B cell (primary cell): Measurements from ENCODE around the gene AARS2. TPM values are rescaled to one million over a fixed set of nuclear protein-coding genes. Genes with fewer than 3 reads are reported as not detected.

Source experiments
- ATAC-seq: fragments of 200-7000 bp; cut with Tn5 transposase; one replicate; pipeline ENCODE4 v1.10.0; 2021; ENCODE audit warnings: low read depth, mild to moderate bottlenecking, moderate number of reproducible peaks, moderate library complexity
- CTCF ChIA-PET: fragments of 350-600 bp; sonication (Branson Sonifier 250); formaldehyde crosslinking; loops from one replicate; lab custom pipeline; 2021; ENCODE audit warnings: antibody characterized with exemption, inconsistent platforms; lab: Charles Lee
- POLR2A ChIA-PET: fragments of 350-600 bp; sonication (Branson Sonifier 250); formaldehyde crosslinking; loops from one replicate; lab custom pipeline; 2021; ENCODE audit warnings: antibody characterized with exemption; lab: Charles Lee
- DNase-seq: peaks from one replicate; pipeline ENCODE4 v3.0.0; 2013
- H2AFZ ChIP-seq: 2 replicates; pipeline ENCODE4 v1.6.1; 2012; ENCODE audit warnings: mild to moderate bottlenecking, low read depth, low read length; ENCODE audit not compliant: insufficient read depth, poor library complexity, severe bottlenecking
- H3K27ac ChIP-seq, 2 donors: 1 replicate in 1 of 2; 2 replicates in 1 of 2; pipeline ENCODE4 v1.5.1; 2012 to 2013; ENCODE audit warnings: low read length in 2 of 2, mild to moderate bottlenecking in 2 of 2, moderate library complexity in 1 of 2
- H3K27me3 ChIP-seq, 4 experiments: fragments of 200-600 bp in 1 of 4; sonication (generic) in 1 of 4; replicated peaks in 1 of 4; 1 replicate in 2 of 4; 2 replicates in 2 of 4; pipeline versions ENCODE4 v1.6.1 to v1.7.0; 2013 to 2016; ENCODE audit warnings: low read length in 3 of 4, mild to moderate bottlenecking in 2 of 4, mixed read lengths in 1 of 4, moderate library complexity in 1 of 4; ENCODE audit not compliant: insufficient read depth in 4 of 4, control insufficient read depth in 3 of 4; ENCODE audit errors: control extremely low read depth in 1 of 4
- H3K36me3 ChIP-seq, 2 experiments: replicated peaks in 1 of 2; 1 replicate in 1 of 2; 2 replicates in 1 of 2; pipeline versions ENCODE4 v1.6.1 to v1.7.1; 2013; ENCODE audit warnings: low read length in 1 of 2; ENCODE audit not compliant: insufficient read depth in 2 of 2, control insufficient read depth in 1 of 2; ENCODE audit errors: control extremely low read depth in 1 of 2, extremely low read depth in 1 of 2
- H3K4me1 ChIP-seq, 2 donors: fragments of 200-600 bp in 1 of 2; sonication (generic) in 1 of 2; 1 replicate in 1 of 2; 2 replicates in 1 of 2; pipeline versions ENCODE4 v1.5.1 to v1.6.1; 2013 to 2017; ENCODE audit warnings: low read length in 2 of 2; ENCODE audit not compliant: control insufficient read depth in 2 of 2, insufficient read depth in 2 of 2
- H3K4me2 ChIP-seq: replicated peaks from 2 replicates; pipeline ENCODE3; 2012; ENCODE audit warnings: mild to moderate bottlenecking, low read depth, low read length; ENCODE audit not compliant: poor library complexity, severe bottlenecking
- H3K4me3 ChIP-seq, 5 experiments: fragments of 200-600 bp in 1 of 5; sonication (generic) in 1 of 5; 1 replicate in 3 of 5; 2 replicates in 2 of 5; pipeline versions ENCODE4 v1.5.1 to v1.7.0; 2011 to 2016; ENCODE audit warnings: low read length in 4 of 5, mild to moderate bottlenecking in 4 of 5, low read depth in 2 of 5, control low read depth in 1 of 5, moderate library complexity in 1 of 5; ENCODE audit not compliant: insufficient read depth in 1 of 5; ENCODE audit errors: control extremely low read depth in 1 of 5, extremely low read depth in 1 of 5
- H3K79me2 ChIP-seq: fragments of 200-600 bp; sonication (generic); one replicate; pipeline ENCODE4 v1.6.0; 2016; ENCODE audit warnings: low read length; ENCODE audit not compliant: control insufficient read depth, insufficient read depth
- H3K9ac ChIP-seq: fragments of 200-600 bp; sonication (generic); 2 replicates; pipeline ENCODE4 v1.6.1; 2017; ENCODE audit warnings: mild to moderate bottlenecking, low read length, moderate library complexity
- H3K9me3 ChIP-seq, 3 donors: one replicate each; pipeline versions ENCODE4 v1.6.1 to v1.7.1; 2013; ENCODE audit warnings: low read length in 2 of 3; ENCODE audit not compliant: control insufficient read depth in 2 of 3, insufficient read depth in 1 of 3; ENCODE audit errors: control extremely low read depth in 1 of 3
- H4K20me1 ChIP-seq: 2 replicates; pipeline ENCODE4 v1.6.0; 2012; ENCODE audit warnings: mild to moderate bottlenecking, low read length; ENCODE audit not compliant: insufficient read depth, control insufficient read depth, poor library complexity, severe bottlenecking
- H3K27ac Mint-ChIP-seq: one replicate; pipeline ENCODE4 v1.8.0; 2021; ENCODE audit warnings: mixed read lengths
- H3K27me3 Mint-ChIP-seq: one replicate; pipeline ENCODE4 v1.8.0; 2021; ENCODE audit warnings: mixed read lengths
- H3K4me1 Mint-ChIP-seq: one replicate; pipeline ENCODE4 v1.8.0; 2021; ENCODE audit warnings: mixed read lengths
- H3K4me3 Mint-ChIP-seq: one replicate; pipeline ENCODE4 v1.8.0; 2021; ENCODE audit warnings: mixed read lengths
- H3K9me3 Mint-ChIP-seq: one replicate; pipeline ENCODE4 v1.8.0; 2022; ENCODE audit warnings: mixed read lengths; ENCODE audit not compliant: insufficient read depth
- CTCF ChIP-seq: fragments of 200-600 bp; IDR thresholded peaks from one replicate; pipeline ENCODE4 v1.8.0; 2022; ENCODE audit warnings: antibody characterized with exemption, mild to moderate bottlenecking
- EZH2 ChIP-seq: IDR thresholded peaks from 2 replicates; pipeline ENCODE4 v1.6.1; 2012; ENCODE audit warnings: borderline replicate concordance, low read depth, mild to moderate bottlenecking, moderate library complexity, low read length; ENCODE audit not compliant: insufficient read depth, poor library complexity, severe bottlenecking
- WGBS: methylation state at CpG from one replicate; pipeline ENCODE4 v1.1.5; 2013; ENCODE audit warnings: missing lambda C conversion rate; ENCODE audit not compliant: insufficient coverage; 5-methylcytosine and 5-hydroxymethylcytosine counted together
- intact Hi-C: fragments of 100-400 bp; cut with micrococcal nuclease; formaldehyde crosslinking; loops from one replicate; pipeline ENCODE4 v1.10.0; 2022
- polyA plus RNA-seq: library from polyadenylated mRNA; depleted of rRNA; stranded (reverse); fragments of >200 nt; gene quantifications from 2 replicates; pipeline ENCODE4 v1.2.3, GENCODE V29; 2012
- total RNA-seq, 2 donors: library from RNA; stranded (reverse); fragments of 120-200 nt in 1 of 2; gene quantifications; 1 replicate in 1 of 2; 2 replicates in 1 of 2; pipeline versions ENCODE4 v1.2.3 to v1.2.4, GENCODE V29; 2013 to 2022

The AARS2 gene
- total and polyA plus RNA-seq, 2 donors (not counting 1 experiment from before 2014, with no cell fraction given): 11.3 to 21.3 TPM

- 83% methylated on average over 7 of the region's 7 CpGs for WGBS
- CTCF ChIA-PET: interaction anchor here (9.6 kb wide), 1 partner anchor 32 kb away, joined by 107 read pairs; the partner anchor contains the start of gene TMEM151B
- no peak overlapping the region for H2AFZ ChIP-seq
- ATAC-seq (no peak), DNase-seq (no peak)
- peaks cover 0 to 7% (median 0%) of the 10 kb centered on the region in 3 donors for H3K9me3 ChIP-seq
- peaks cover 0 to 46% of the 10 kb centered on the region in 2 experiments for H3K36me3 ChIP-seq
- peaks cover 0 to 27% (median 16%) of the 10 kb centered on the region in 4 experiments for H3K27me3 ChIP-seq
- intact Hi-C loops: no loop called here
- no peak overlapping the region for H3K27ac ChIP-seq
- no peak overlapping the region for H3K4me3 ChIP-seq
- H3K79me2 ChIP-seq: no peaks in the 10 kb centered on the region
- Mint-ChIP-seq H3K9me3 (no peaks in the 10 kb centered on the region), H3K4me3 (no peak overlapping the region), H3K27me3 (peaks cover 16% of the 10 kb centered on the region), H3K27ac (no peak overlapping the region), H3K4me1 (peaks cover 3% of the 10 kb centered on the region)
- H4K20me1 ChIP-seq: peaks cover 7% of the 10 kb centered on the region
- H3K9ac ChIP-seq: no peak overlapping the region
- H3K4me2 ChIP-seq: no peak overlapping the region
- TF ChIP-seq CTCF (no peak), EZH2 (no peak)
- POLR2A ChIA-PET: interaction anchor here (1.0 kb wide), 1 partner anchor 32 kb away, joined by 3 read pairs; no protein-coding TSS in a partner anchor
- peaks cover 13 to 19% of the 10 kb centered on the region in 2 donors for H3K4me1 ChIP-seq
Observed at GRCh38 chr6:44300292-44300823, 12.8 kb downstream of the AARS2 start.

GRCh38 chr6:44298864-44299263 is 14.3 kb downstream of the AARS2 start:
- H3K4me1 Mint-ChIP-seq: peaks cover 3% of the 10 kb centered on the region
- Histone ChIP-seq H3K9me3 (peaks cover 0 to 7% (median 0%) of the 10 kb centered on the region in 3 donors), H3K36me3 (peaks cover 0 to 31% of the 10 kb centered on the region in 2 experiments), H3K79me2 (no peaks in the 10 kb centered on the region), H3K4me2 (no peak overlapping the region), H4K20me1 (peaks cover 7% of the 10 kb centered on the region), H2AFZ (no peak overlapping the region), H3K27me3 (peaks cover 0 to 34% (median 22%) of the 10 kb centered on the region in 4 experiments), H3K4me1 (peaks cover 13 to 19% of the 10 kb centered on the region in 2 donors), H3K27ac (no peak overlapping the region), H3K9ac (no peak overlapping the region), H3K4me3 (no peak overlapping the region)
- H3K27ac Mint-ChIP-seq: no peak overlapping the region
- CTCF ChIA-PET: interaction anchor here (0.7 to 1.3 kb wide), 2 partner anchors 14 to 31 kb away, joined by 3 read pairs; partner anchors contain the start of gene AARS2
- no peak for TF ChIP-seq EZH2
- no peak for TF ChIP-seq CTCF
- POLR2A ChIA-PET: no interaction called here
- DNase-seq: no peak
- intact Hi-C loops: no loop called here
- no peak for ATAC-seq
- H3K4me3 Mint-ChIP-seq: peak overlapping the region; percentile 4
- H3K9me3 Mint-ChIP-seq: no peaks in the 10 kb centered on the region
- H3K27me3 Mint-ChIP-seq: peaks cover 24% of the 10 kb centered on the region
- WGBS: 97% methylated on average over 3 of the region's 3 CpGs
